ENCODE data around the gene ACACA. TPM values are rescaled to one million over a fixed set of nuclear protein-coding genes. Genes with fewer than 3 reads are reported as not detected.

ACACA gene
- total RNA-seq, 4 donors from 2014 or later: 30.6 to 102 (median 50.5) TPM

- TF ChIP-seq, protein P1, sequence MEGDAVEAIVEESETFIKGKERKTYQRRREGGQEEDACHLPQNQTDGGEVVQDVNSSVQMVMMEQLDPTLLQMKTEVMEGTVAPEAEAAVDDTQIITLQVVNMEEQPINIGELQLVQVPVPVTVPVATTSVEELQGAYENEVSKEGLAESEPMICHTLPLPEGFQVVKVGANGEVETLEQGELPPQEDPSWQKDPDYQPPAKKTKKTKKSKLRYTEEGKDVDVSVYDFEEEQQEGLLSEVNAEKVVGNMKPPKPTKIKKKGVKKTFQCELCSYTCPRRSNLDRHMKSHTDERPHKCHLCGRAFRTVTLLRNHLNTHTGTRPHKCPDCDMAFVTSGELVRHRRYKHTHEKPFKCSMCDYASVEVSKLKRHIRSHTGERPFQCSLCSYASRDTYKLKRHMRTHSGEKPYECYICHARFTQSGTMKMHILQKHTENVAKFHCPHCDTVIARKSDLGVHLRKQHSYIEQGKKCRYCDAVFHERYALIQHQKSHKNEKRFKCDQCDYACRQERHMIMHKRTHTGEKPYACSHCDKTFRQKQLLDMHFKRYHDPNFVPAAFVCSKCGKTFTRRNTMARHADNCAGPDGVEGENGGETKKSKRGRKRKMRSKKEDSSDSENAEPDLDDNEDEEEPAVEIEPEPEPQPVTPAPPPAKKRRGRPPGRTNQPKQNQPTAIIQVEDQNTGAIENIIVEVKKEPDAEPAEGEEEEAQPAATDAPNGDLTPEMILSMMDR (IDR thresholded peaks at IDR 0.05; ENCODE audit: low read depth): no peak
These were observed 128.3 kb downstream of the ACACA start for GRCh38 chr17:37278247-37278894.

- TF ChIP-seq, protein P1 (IDR thresholded peaks at IDR 0.05; ENCODE audit: low read depth): no peak
These were observed 130.2 kb downstream of the ACACA start for GRCh38 chr17:37276475-37276874.

GRCh38 chr17:37274461-37274860 lies 132.2 kb downstream of the ACACA start:
- TF ChIP-seq, protein P1 (IDR thresholded peaks at IDR 0.05; ENCODE audit: low read depth): no peak

- TF ChIP-seq, protein P1 (IDR thresholded peaks at IDR 0.05; ENCODE audit: low read depth): no peak
These were observed 133.1 kb downstream of the ACACA start for GRCh38 chr17:37273409-37274051.

GRCh38 chr17:37265446-37266173 lies 141.0 kb downstream of the ACACA start:
- TF ChIP-seq, protein P1 (IDR thresholded peaks at IDR 0.05; ENCODE audit: low read depth): no peak

DNA sequence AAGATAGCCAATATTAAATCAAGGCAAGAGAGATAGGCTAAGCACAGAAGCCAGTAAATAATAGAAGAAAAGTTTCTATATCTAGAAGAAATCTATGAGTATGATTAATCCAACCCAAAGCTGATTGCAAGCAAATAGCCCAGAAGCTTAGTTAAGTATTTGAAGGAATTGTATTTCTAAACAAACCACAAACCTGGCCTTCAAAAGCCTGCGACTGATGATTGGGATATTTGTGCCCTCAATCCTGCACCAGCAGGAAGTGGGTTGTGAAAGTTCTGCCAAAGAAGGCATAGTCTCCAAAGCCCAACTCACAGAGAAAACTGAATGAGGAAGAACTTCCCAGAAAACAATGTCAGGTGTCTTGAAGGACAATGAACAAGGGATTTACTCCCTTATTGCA lies 145.3 kb downstream of the ACACA start:
- TF ChIP-seq, protein P1 (IDR thresholded peaks at IDR 0.05; ENCODE audit: low read depth): no peak

All from subcutaneous adipose tissue (tissue), 4 donors.